SK-N-SH treated with all-trans-retinoic acid at 6 μM for 48 hours (cell line): ENCODE data around the gene CR1.
"Not testable (repeated sequence)": the region's sequence is repeated elsewhere in the genome, so short reads cannot be mapped to it uniquely, and the experiment has no call there.

Experiments
- BACH2 ChIP-seq: fragments of 250-450 bp; sonication (Bioruptor Pico); IDR thresholded peaks from 2 replicates; pipeline ENCODE4 v1.9.0; 2021; ENCODE audit warnings: mild to moderate bottlenecking, borderline replicate concordance
- GLIS3 ChIP-seq: fragments of 250-450 bp; sonication (Bioruptor Pico); IDR thresholded peaks from 2 replicates; pipeline ENCODE4 v1.5.0; 2020; ENCODE audit warnings: mild to moderate bottlenecking, moderate library complexity
- ZFP3 ChIP-seq: fragments of 250-450 bp; sonication (Bioruptor Pico); IDR thresholded peaks from 2 replicates; pipeline ENCODE4 v1.5.0; 2020; ENCODE audit warnings: mild to moderate bottlenecking, moderate library complexity
- ZFP30 ChIP-seq: fragments of 450-650 bp; formaldehyde crosslinking; IDR thresholded peaks from 2 replicates; pipeline ENCODE4 v1.5.0; 2022; ENCODE audit warnings: mild to moderate bottlenecking, moderate library complexity

- TF ChIP-seq ZFP3, BACH2, GLIS3, ZFP30 (CRISPR knock-in tag): not testable (repeated sequence)
Observed at GRCh38 chr1:207589506-207589905, 93.5 kb downstream of the CR1 start.
